ENCODE results near the gene USP15.

Gene USP15

DNA sequence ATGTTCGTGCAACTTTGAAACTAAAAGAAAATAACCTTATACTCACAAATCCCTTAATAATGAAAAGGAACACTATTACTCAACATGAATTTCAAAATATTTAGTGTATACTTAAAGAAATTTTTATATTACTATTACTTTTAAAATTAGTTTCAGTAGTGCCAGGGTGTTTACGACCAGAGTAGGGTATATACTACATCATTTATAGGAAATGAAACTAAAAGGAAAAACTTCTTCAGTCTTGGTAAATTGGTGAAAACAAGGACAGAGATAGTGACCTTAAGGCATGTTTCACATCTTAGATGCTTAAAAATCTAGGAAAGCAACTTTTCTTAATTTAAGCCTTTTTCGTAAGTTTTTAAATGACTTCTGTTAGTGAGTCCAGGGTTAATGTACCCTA, 4.5 kb downstream of the USP15 start:
- H3K4me3 ChIP-seq (ENCODE audit: low read length): no peak overlapping the region
- peaks cover 94% of the 10 kb centered on the region for H3K79me2 ChIP-seq (ENCODE audit: control insufficient read depth, low read length)
- H3K36me3 ChIP-seq (ENCODE audit: control insufficient read depth, low read length): peaks cover 21% of the 10 kb centered on the region
- no peak overlapping the region for H3K4me2 ChIP-seq (ENCODE audit: low read length)
- no peaks in the 10 kb centered on the region for H3K27me3 ChIP-seq (ENCODE audit: control insufficient read depth, low read length)
- peaks cover 9% of the 10 kb centered on the region for H3F3A ChIP-seq (ENCODE audit: control insufficient read depth, insufficient read depth)
- peaks cover 28% of the 10 kb centered on the region for H4K20me1 ChIP-seq (ENCODE audit: control insufficient read depth, insufficient read depth, low read depth, low read length)
- no peak for TF ChIP-seq EZH2phosphoT487 (IDR thresholded peaks at IDR 0.05; ENCODE audit: borderline replicate concordance, low read length)
- TF ChIP-seq, protein P1, sequence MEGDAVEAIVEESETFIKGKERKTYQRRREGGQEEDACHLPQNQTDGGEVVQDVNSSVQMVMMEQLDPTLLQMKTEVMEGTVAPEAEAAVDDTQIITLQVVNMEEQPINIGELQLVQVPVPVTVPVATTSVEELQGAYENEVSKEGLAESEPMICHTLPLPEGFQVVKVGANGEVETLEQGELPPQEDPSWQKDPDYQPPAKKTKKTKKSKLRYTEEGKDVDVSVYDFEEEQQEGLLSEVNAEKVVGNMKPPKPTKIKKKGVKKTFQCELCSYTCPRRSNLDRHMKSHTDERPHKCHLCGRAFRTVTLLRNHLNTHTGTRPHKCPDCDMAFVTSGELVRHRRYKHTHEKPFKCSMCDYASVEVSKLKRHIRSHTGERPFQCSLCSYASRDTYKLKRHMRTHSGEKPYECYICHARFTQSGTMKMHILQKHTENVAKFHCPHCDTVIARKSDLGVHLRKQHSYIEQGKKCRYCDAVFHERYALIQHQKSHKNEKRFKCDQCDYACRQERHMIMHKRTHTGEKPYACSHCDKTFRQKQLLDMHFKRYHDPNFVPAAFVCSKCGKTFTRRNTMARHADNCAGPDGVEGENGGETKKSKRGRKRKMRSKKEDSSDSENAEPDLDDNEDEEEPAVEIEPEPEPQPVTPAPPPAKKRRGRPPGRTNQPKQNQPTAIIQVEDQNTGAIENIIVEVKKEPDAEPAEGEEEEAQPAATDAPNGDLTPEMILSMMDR (IDR thresholded peaks at IDR 0.05; ENCODE audit: low read depth, low read length, poor library complexity, severe bottlenecking): no peak
- no peaks in the 10 kb centered on the region for H3K9me2 ChIP-seq (replicated peaks; ENCODE audit: control insufficient read depth, low read length)
- H3K27ac ChIP-seq (ENCODE audit: low read depth, low read length): no peak overlapping the region
- no peaks in the 10 kb centered on the region for H3K9me3 ChIP-seq (ENCODE audit: control insufficient read depth, insufficient read depth, low read length)
- peaks cover 42% of the 10 kb centered on the region for H3K4me1 ChIP-seq (ENCODE audit: control insufficient read depth, low read length)

DNA sequence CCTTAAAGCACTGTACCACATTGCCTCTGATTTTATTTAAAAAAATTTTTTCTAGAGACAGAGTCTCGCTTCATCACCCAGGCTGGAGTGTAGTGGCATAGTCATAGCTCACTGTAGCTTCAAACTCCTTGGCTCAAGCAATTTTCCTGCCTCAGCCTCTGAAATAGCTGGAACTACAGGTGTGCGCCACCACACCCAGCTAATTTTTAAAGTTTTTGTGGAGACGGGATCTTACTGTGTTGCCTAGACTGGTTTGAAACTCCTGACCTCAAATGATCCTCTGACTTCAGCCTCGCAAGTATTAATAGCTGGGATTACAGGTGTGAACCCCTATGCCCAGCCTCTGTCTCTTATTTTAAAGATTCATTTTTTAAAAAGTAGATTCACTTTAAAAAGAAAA, 5.3 kb downstream of the USP15 start:
- H4K20me1 ChIP-seq (ENCODE audit: control insufficient read depth, insufficient read depth, low read depth, low read length): peaks cover 30% of the 10 kb centered on the region
- H3K9me2 ChIP-seq (replicated peaks; ENCODE audit: control insufficient read depth, low read length): no peaks in the 10 kb centered on the region
- no peak overlapping the region for H3K4me2 ChIP-seq (ENCODE audit: low read length)
- peaks cover 20% of the 10 kb centered on the region for H3K36me3 ChIP-seq (ENCODE audit: control insufficient read depth, low read length)
- H3K79me2 ChIP-seq (ENCODE audit: control insufficient read depth, low read length): peaks cover 100% of the 10 kb centered on the region
- no peaks in the 10 kb centered on the region for H3K9me3 ChIP-seq (ENCODE audit: control insufficient read depth, insufficient read depth, low read length)
- TF ChIP-seq, protein P1 (IDR thresholded peaks at IDR 0.05; ENCODE audit: low read depth, low read length, poor library complexity, severe bottlenecking): no peak
- H3F3A ChIP-seq (ENCODE audit: control insufficient read depth, insufficient read depth): peaks cover 8% of the 10 kb centered on the region
- H3K4me1 ChIP-seq (ENCODE audit: control insufficient read depth, low read length): peaks cover 42% of the 10 kb centered on the region
- no peak overlapping the region for H3K4me3 ChIP-seq (ENCODE audit: low read length)
- H3K27me3 ChIP-seq (ENCODE audit: control insufficient read depth, low read length): no peaks in the 10 kb centered on the region
- H3K27ac ChIP-seq (ENCODE audit: low read depth, low read length): no peak overlapping the region

DNA sequence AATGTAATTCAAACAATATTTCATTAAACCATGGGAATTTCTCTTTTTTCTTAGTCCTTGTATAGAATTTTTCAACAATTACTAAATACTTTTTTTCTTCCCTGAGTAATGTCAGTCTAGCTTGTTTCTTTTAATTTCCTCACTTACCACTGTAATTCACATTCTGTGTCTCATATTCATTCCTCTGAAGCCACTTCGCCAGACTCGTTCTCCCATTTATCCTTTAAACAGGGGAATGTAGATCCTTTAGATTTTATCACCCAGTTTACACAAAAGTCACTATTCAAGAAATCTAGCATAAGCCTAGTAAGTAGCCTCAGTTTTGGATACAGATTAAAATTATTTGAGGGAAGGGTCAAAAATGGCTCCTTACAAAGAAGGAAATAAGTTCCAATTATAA, 6.8 kb downstream of the USP15 start:
- Histone ChIP-seq H3K36me3 (ENCODE audit: control insufficient read depth, low read length) (peaks cover 20% of the 10 kb centered on the region), H3K27me3 (ENCODE audit: control insufficient read depth, low read length) (no peaks in the 10 kb centered on the region), H3K79me2 (ENCODE audit: control insufficient read depth, low read length) (peaks cover 100% of the 10 kb centered on the region), H3K27ac (ENCODE audit: low read depth, low read length) (no peak overlapping the region), H3K9me3 (ENCODE audit: control insufficient read depth, insufficient read depth, low read length) (no peaks in the 10 kb centered on the region), H3K4me3 (ENCODE audit: low read length) (no peak overlapping the region), H3K4me2 (ENCODE audit: low read length) (no peak overlapping the region), H3K9me2 (replicated peaks; ENCODE audit: control insufficient read depth, low read length) (no peaks in the 10 kb centered on the region), H3F3A (ENCODE audit: control insufficient read depth, insufficient read depth) (peaks cover 2% of the 10 kb centered on the region; the same call in 1 of the 2 replicates), H3K4me1 (ENCODE audit: control insufficient read depth, low read length) (peaks cover 36% of the 10 kb centered on the region), H4K20me1 (ENCODE audit: control insufficient read depth, insufficient read depth, low read depth, low read length) (peaks cover 30% of the 10 kb centered on the region)
- TF ChIP-seq EZH2phosphoT487 (IDR thresholded peaks at IDR 0.05; ENCODE audit: borderline replicate concordance, low read length): no peak
- TF ChIP-seq, protein P1 (IDR thresholded peaks at IDR 0.05; ENCODE audit: low read depth, low read length, poor library complexity, severe bottlenecking): no peak

DNA sequence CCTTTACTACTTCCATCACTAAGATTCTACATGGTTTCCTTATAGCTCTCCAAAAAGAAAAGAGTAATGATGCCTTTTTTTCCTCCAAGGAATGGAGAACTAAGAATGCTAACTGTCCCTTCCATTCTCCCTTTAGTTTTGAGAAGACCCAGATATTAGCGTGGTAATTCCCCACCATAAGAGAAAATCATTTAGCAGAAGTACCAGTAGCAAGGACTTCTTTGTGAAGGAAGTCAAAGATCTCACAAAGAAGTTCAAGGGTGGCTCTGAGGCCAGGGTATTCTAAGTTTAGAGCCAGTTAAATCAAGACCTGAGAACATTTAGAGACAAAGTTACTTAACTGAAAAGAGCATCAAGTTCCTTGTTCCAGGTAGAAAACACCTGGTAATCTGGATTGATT, 7.3 kb downstream of the USP15 start:
- no peak overlapping the region for H3K27ac ChIP-seq (ENCODE audit: low read depth, low read length)
- H3K79me2 ChIP-seq (ENCODE audit: control insufficient read depth, low read length): peaks cover 100% of the 10 kb centered on the region
- H3K9me3 ChIP-seq (ENCODE audit: control insufficient read depth, insufficient read depth, low read length): no peaks in the 10 kb centered on the region
- H4K20me1 ChIP-seq (ENCODE audit: control insufficient read depth, insufficient read depth, low read depth, low read length): peaks cover 30% of the 10 kb centered on the region
- H3K4me3 ChIP-seq (ENCODE audit: low read length): no peak overlapping the region
- peaks cover 32% of the 10 kb centered on the region for H3K4me1 ChIP-seq (ENCODE audit: control insufficient read depth, low read length)
- H3K27me3 ChIP-seq (ENCODE audit: control insufficient read depth, low read length): no peaks in the 10 kb centered on the region
- H3K4me2 ChIP-seq (ENCODE audit: low read length): no peak overlapping the region
- H3K9me2 ChIP-seq (replicated peaks; ENCODE audit: control insufficient read depth, low read length): no peaks in the 10 kb centered on the region
- peaks cover 2% of the 10 kb centered on the region; the same call in 1 of the 2 replicates for H3F3A ChIP-seq (ENCODE audit: control insufficient read depth, insufficient read depth)
- H3K36me3 ChIP-seq (ENCODE audit: control insufficient read depth, low read length): peaks cover 20% of the 10 kb centered on the region
- TF ChIP-seq EZH2phosphoT487 (IDR thresholded peaks at IDR 0.05; ENCODE audit: borderline replicate concordance, low read length): no peak
- TF ChIP-seq, protein P1 (IDR thresholded peaks at IDR 0.05; ENCODE audit: low read depth, low read length, poor library complexity, severe bottlenecking): no peak
